ENCODE results near the gene RNF157. TPM values are rescaled to one million over a fixed set of nuclear protein-coding genes. Genes with fewer than 3 reads are reported as not detected.

The RNF157 gene
- total RNA-seq, 1 experiment from 2014 or later: 29.3 TPM

GRCh38 chr17:76195281-76196096, 44.8 kb downstream of the RNF157 start:
- no peaks in the 10 kb centered on the region for H3K27me3 ChIP-seq (replicated peaks; ENCODE audit: control insufficient read depth, insufficient read depth, low read length)
- Mint-ChIP-seq H3K27ac (ENCODE audit: unreplicated experiment) (no peak overlapping the region), H3K36me3 (ENCODE audit: insufficient read depth, unreplicated experiment) (no peaks in the 10 kb centered on the region), H3K27me3 (ENCODE audit: insufficient read depth, unreplicated experiment) (no peaks in the 10 kb centered on the region), H3K9me3 (ENCODE audit: unreplicated experiment) (no peaks in the 10 kb centered on the region), H3K4me1 (ENCODE audit: low read depth, unreplicated experiment) (no peaks in the 10 kb centered on the region), H3K4me3 (ENCODE audit: unreplicated experiment) (no peak overlapping the region)
- POLR2A ChIA-PET: interaction anchor here (0.5 kb wide), 1 partner anchor 122 kb away, joined by 3 read pairs; no protein-coding TSS in a partner anchor
- intact Hi-C loops (cut with micrococcal nuclease; ENCODE audit: unreplicated experiment): no loop called here
- CTCF ChIA-PET: no interaction called here
- no peak overlapping the region for H3K4me3 ChIP-seq (ENCODE audit: low read depth, low read length)
- DNase-seq: no peak
- no peak for TF ChIP-seq CTCF (IDR thresholded peaks at IDR 0.05; ENCODE audit: insufficient read depth in 1 of 2, low read depth in 1 of 2, low read length in 1 of 2, severe bottlenecking in 1 of 2, unreplicated experiment in 1 of 2)
- H3K36me3 ChIP-seq (ENCODE audit: control insufficient read depth, insufficient read depth, low read length): no peaks in the 10 kb centered on the region
- no peaks in the 10 kb centered on the region for H3K9me3 ChIP-seq
- BruUV-seq (replicated peaks): no TSS peak
- H3K4me1 ChIP-seq: no peaks in the 10 kb centered on the region

GRCh38 chr17:76193591-76193990, 46.7 kb downstream of the RNF157 start:
- intact Hi-C loops (cut with micrococcal nuclease; ENCODE audit: unreplicated experiment): no loop called here
- H3K27me3 ChIP-seq (replicated peaks; ENCODE audit: control insufficient read depth, insufficient read depth, low read length): no peaks in the 10 kb centered on the region
- no peak overlapping the region for H3K4me3 Mint-ChIP-seq (ENCODE audit: unreplicated experiment)
- CTCF ChIA-PET: no interaction called here
- H3K4me1 ChIP-seq: no peaks in the 10 kb centered on the region
- H3K36me3 Mint-ChIP-seq (ENCODE audit: insufficient read depth, unreplicated experiment): no peaks in the 10 kb centered on the region
- H3K27me3 Mint-ChIP-seq (ENCODE audit: insufficient read depth, unreplicated experiment): no peaks in the 10 kb centered on the region
- BruUV-seq (replicated peaks): no TSS peak
- H3K4me3 ChIP-seq (ENCODE audit: low read depth, low read length): no peak overlapping the region
- no peaks in the 10 kb centered on the region for H3K9me3 ChIP-seq
- no peak for TF ChIP-seq CTCF (IDR thresholded peaks at IDR 0.05; ENCODE audit: insufficient read depth in 1 of 2, low read depth in 1 of 2, low read length in 1 of 2, severe bottlenecking in 1 of 2, unreplicated experiment in 1 of 2)
- H3K36me3 ChIP-seq (ENCODE audit: control insufficient read depth, insufficient read depth, low read length): no peaks in the 10 kb centered on the region
- H3K27ac Mint-ChIP-seq (ENCODE audit: unreplicated experiment): no peak overlapping the region
- no peak for DNase-seq
- POLR2A ChIA-PET: no interaction called here
- no peaks in the 10 kb centered on the region for H3K4me1 Mint-ChIP-seq (ENCODE audit: low read depth, unreplicated experiment)
- H3K9me3 Mint-ChIP-seq (ENCODE audit: unreplicated experiment): no peaks in the 10 kb centered on the region

GRCh38 chr17:76191896-76192295, 48.4 kb downstream of the RNF157 start:
- H3K27me3 ChIP-seq (replicated peaks; ENCODE audit: control insufficient read depth, insufficient read depth, low read length): no peaks in the 10 kb centered on the region
- BruUV-seq (replicated peaks): no TSS peak
- H3K27me3 Mint-ChIP-seq (ENCODE audit: insufficient read depth, unreplicated experiment): no peaks in the 10 kb centered on the region
- no peaks in the 10 kb centered on the region for H3K4me1 ChIP-seq
- no peaks in the 10 kb centered on the region for H3K36me3 Mint-ChIP-seq (ENCODE audit: insufficient read depth, unreplicated experiment)
- no peaks in the 10 kb centered on the region for H3K36me3 ChIP-seq (ENCODE audit: control insufficient read depth, insufficient read depth, low read length)
- no peak overlapping the region for H3K27ac Mint-ChIP-seq (ENCODE audit: unreplicated experiment)
- H3K9me3 Mint-ChIP-seq (ENCODE audit: unreplicated experiment): no peaks in the 10 kb centered on the region
- no peaks in the 10 kb centered on the region for H3K9me3 ChIP-seq
- H3K4me3 ChIP-seq (ENCODE audit: low read depth, low read length): no peak overlapping the region
- intact Hi-C loops (cut with micrococcal nuclease; ENCODE audit: unreplicated experiment): no loop called here
- TF ChIP-seq CTCF (IDR thresholded peaks at IDR 0.05; ENCODE audit: insufficient read depth in 1 of 2, low read depth in 1 of 2, low read length in 1 of 2, severe bottlenecking in 1 of 2, unreplicated experiment in 1 of 2): no peak
- H3K4me3 Mint-ChIP-seq (ENCODE audit: unreplicated experiment): no peak overlapping the region
- DNase-seq: no peak
- POLR2A ChIA-PET: interaction anchor here (0.5 kb wide), 1 partner anchor 12 kb away, joined by 3 read pairs; no protein-coding TSS in a partner anchor
- no peaks in the 10 kb centered on the region for H3K4me1 Mint-ChIP-seq (ENCODE audit: low read depth, unreplicated experiment)
- CTCF ChIA-PET: interaction anchor here (0.5 to 1.1 kb wide), 3 partner anchors 10 to 420 kb away, joined by 3 to 4 read pairs (median 4); no protein-coding TSS in a partner anchor

All from Caco-2 (cell line).